Choroid plexus epithelial cell (primary cell): Measurements from ENCODE around the gene HERPUD1.

ENCODE experiments used
- DNase-seq: peaks from one replicate; pipeline ENCODE4 v3.0.0-alpha.2; 2010; ENCODE audit warnings: low read depth
- H3K4me3 ChIP-seq: 2 replicates; pipeline ENCODE4 v1.5.1; 2011; ENCODE audit warnings: low read depth, mild to moderate bottlenecking, control low read depth, low read length, moderate library complexity
- TF ChIP-seq, protein P1 (sequence below): conservative IDR thresholded peaks from 2 replicates; pipeline ENCODE4 v1.5.1; 2011; ENCODE audit warnings: low read depth, mild to moderate bottlenecking, control low read depth, inconsistent platforms, low read length, moderate library complexity

Gene HERPUD1

DNA sequence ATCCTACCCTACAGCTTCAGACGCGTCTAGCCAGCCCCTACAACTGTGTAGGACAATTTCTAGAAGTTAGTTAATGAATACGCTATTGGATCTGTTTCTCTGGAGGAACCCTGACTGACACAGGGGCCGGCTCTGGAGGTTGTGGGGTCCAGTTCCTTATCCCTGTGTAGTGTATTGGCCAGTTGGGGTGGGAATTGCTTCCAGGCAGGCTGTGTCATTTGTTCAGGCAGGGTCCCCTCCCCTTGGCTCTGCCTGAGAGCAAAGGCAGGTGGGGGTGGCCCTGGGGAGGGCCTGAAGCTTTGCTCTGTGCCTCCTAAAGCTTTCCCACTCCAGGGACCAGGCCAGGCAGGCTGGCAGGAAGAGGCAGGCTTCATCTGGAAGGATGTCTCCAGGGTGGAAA is 18.1 kb downstream of the HERPUD1 start:
- H3K4me3 ChIP-seq, result no peak overlapping the region
- TF ChIP-seq, protein P1, sequence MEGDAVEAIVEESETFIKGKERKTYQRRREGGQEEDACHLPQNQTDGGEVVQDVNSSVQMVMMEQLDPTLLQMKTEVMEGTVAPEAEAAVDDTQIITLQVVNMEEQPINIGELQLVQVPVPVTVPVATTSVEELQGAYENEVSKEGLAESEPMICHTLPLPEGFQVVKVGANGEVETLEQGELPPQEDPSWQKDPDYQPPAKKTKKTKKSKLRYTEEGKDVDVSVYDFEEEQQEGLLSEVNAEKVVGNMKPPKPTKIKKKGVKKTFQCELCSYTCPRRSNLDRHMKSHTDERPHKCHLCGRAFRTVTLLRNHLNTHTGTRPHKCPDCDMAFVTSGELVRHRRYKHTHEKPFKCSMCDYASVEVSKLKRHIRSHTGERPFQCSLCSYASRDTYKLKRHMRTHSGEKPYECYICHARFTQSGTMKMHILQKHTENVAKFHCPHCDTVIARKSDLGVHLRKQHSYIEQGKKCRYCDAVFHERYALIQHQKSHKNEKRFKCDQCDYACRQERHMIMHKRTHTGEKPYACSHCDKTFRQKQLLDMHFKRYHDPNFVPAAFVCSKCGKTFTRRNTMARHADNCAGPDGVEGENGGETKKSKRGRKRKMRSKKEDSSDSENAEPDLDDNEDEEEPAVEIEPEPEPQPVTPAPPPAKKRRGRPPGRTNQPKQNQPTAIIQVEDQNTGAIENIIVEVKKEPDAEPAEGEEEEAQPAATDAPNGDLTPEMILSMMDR, result no peak
- DNase-seq, result no peak

DNA sequence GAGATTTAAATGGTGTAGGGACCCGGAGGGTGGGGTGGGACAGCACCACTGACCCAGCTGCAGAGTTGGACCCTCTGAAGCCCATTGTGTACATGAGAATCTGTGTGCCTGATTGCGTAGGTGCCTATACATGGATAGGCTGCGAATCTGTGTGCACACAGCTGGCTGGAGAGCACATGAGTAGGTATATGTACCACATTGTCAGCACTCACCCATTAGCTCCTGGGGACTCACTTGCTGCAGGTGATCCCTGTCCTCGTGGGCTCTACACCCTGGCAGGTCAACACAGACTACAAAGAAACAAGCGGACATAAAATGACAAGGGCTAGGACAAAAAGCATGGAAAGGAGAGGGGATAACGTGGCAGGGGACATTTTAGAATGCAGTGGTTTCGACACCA is 18.5 kb downstream of the HERPUD1 start:
- DNase-seq, result no peak
- TF ChIP-seq, protein P1, result no peak
- no peak overlapping the region for H3K4me3 ChIP-seq

DNA sequence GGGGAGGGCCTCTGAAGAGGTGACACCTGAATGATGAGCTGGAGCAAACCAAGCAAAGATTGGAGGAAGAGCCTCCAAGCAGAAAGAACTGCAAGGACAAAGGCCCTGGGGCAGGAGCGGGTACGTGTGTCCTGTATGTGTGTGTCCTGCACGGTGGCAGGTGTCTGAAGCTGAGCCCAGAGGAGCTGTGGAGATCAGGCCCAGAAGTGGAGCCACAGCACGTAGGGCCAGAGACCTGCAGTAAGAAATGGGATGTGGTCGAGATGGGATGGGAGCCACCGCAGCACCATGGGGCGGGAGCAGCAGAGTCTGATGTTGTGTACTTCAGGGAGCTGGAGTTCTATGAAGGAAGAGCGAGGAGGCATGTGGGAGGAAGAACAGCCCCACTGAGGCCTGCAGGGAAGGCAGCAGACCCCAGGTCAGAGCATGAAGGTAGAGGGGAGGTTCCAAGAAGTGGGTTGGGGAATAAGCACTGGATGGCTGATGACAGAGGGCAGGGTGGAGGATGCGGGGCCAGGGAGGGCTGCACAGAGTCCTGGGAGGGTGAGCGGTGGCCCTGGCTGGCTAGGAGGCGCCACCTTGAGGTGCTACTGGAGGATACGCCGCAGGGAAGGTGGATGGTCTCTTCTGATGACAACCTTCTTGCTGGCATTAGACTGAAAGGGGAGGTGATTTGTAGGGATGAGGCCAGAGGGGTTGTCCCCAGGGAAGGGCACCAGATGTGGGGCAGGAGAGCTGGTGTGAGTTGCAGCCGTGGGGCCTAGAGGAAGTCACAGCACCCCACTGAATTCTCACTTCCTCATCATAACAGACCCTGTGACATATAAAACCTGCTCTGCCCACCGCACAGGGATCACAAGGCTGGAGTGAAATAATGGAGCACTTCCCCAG is 19.2 kb downstream of the HERPUD1 start:
- DNase-seq, result peak; percentile 74
- H3K4me3 ChIP-seq, result no peak overlapping the region
- TF ChIP-seq, protein P1, result peak; percentile 86

DNA sequence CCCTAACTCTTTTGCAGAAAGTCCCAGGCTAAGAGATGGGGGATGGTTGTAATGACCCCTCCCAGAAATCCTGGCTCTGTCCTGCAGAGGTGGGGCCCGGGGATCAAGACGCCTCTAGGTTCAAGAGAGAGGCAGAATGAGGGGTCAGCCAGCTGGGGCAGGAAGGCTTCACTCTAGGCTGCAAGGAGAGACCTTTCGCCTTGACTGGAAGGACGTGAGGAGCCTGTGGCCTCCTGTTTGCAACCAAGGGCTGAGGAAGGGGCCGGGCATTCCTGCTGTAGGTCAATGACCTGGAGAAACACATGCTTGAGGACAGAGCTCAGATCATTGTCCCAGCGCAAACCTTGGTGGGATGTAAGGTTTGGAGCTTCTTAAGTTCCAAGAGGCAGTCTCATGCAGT is 21.1 kb downstream of the HERPUD1 start:
- no peak overlapping the region for H3K4me3 ChIP-seq
- TF ChIP-seq, protein P1, result no peak
- no peak for DNase-seq

DNA sequence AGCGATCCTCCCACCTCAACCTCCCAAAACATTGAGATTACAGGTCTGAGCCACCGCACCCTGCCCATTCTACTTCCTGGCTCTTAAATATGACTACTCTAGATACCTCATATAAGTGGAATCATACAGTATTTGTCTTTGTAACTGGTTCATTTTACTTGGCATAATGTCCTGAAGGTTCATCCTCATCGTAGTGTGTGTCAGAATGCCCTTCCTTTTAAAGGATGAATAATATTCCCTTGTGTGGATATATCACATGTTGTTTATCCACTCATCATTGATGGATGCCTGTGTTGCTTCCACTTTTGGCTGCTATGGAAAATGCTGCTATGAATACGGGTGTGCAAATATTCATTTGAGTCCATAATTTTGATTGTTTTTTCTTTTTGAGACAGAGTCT is 24.1 kb downstream of the HERPUD1 start:
- TF ChIP-seq, protein P1, result no peak
- DNase-seq, result no peak
- no peak overlapping the region for H3K4me3 ChIP-seq

DNA sequence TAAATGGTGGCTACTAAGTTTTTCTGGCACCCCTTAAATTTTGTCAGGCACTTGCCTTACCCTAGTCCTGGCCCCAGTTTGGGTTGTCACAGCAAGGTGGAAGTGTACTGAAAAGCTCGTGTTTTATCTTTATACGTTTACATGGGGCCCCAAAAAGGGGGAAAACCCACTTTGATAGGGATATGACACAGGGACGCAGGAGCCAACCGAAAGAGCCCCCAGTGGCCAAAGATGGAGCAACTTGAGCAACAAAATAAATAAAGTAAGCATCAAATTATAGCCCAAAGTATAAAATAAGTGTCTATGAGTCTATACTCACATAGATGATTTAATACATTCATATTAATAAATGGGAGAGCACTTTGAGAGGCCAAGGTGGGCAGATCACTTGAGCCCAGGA is 24.8 kb downstream of the HERPUD1 start:
- no peak overlapping the region for H3K4me3 ChIP-seq
- DNase-seq, result no peak
- TF ChIP-seq, protein P1, result peak; percentile 37

DNA sequence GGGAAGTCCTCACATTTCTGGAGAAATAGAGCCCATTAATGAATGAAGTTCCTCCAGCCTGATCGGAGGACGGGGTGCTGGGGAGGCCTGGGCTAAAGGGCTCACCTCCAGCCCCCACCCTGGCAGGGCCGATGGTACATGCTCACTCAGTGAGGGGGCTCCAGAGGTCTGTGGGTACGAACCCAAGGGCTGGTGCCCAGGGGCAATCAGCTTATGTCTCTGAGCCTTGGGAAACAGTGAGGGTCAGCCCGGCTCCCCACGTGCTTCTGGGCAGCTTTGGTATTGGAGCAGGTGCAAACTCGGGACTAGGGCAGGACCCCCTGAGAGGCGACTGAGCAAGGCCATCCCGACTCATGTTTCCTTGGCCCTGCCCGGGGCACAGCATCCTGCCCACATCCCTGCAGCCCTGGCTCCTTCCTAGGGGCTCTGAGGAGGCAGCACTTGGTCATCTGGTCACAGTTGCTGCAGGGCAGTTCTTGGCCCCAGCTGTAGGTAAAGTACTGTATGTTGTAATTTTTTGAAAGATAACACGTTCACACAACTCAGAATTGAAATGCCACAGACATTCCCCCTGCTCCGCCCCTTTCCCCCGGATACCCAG is 28.8 kb downstream of the HERPUD1 start:
- DNase-seq, result peak; percentile 46
- TF ChIP-seq, protein P1, result no peak

More for the DNA sequence above, 28.8 kb downstream of the HERPUD1 start:
- no peak overlapping the region for H3K4me3 ChIP-seq
